Activated CD8-positive, alpha-beta T cell treated with anti-CD3 and anti-CD28 coated beads for 36 hours (primary cell): ENCODE data around the gene VPS50. TPM values are rescaled to one million over a fixed set of nuclear protein-coding genes. Genes with fewer than 3 reads are reported as not detected.

Experiments used
- ATAC-seq: fragments of 200-7000 bp; cut with Tn5 transposase; one replicate; pipeline ENCODE4 v1.10.0; 2021; ENCODE audit warnings: mild to moderate bottlenecking, moderate library complexity
- CTCF ChIA-PET: fragments of 350-600 bp; sonication (Branson Sonifier 250); formaldehyde crosslinking; loops from one replicate; lab custom pipeline; 2021; ENCODE audit warnings: antibody characterized with exemption; lab: Charles Lee
- POLR2A ChIA-PET: fragments of 350-600 bp; sonication (Branson Sonifier 250); formaldehyde crosslinking; loops from one replicate; lab custom pipeline; 2021; ENCODE audit warnings: antibody characterized with exemption; lab: Charles Lee
- DNase-seq: peaks from one replicate; pipeline ENCODE4 v3.0.0-alpha.2; 2020
- H3K27ac Mint-ChIP-seq: one replicate; pipeline ENCODE4 v1.8.0; 2021; ENCODE audit warnings: mild to moderate bottlenecking, mixed read lengths
- H3K27me3 Mint-ChIP-seq: one replicate; pipeline ENCODE4 v1.8.0; 2021; ENCODE audit warnings: mixed read lengths
- H3K36me3 Mint-ChIP-seq: one replicate; pipeline ENCODE4 v1.8.0; 2021; ENCODE audit warnings: low read depth, mixed read lengths
- H3K4me1 Mint-ChIP-seq: one replicate; pipeline ENCODE4 v1.8.0; 2021; ENCODE audit warnings: low read depth, mixed read lengths
- H3K4me3 Mint-ChIP-seq: one replicate; pipeline ENCODE4 v1.8.0; 2021; ENCODE audit warnings: mild to moderate bottlenecking, moderate library complexity, mixed read lengths
- H3K9me3 Mint-ChIP-seq: one replicate; pipeline ENCODE4 v1.8.0; 2021; ENCODE audit warnings: mixed read lengths
- CTCF ChIP-seq: fragments of 200-600 bp; IDR thresholded peaks from one replicate; pipeline ENCODE4 v1.8.0; 2022; ENCODE audit warnings: antibody characterized with exemption, mild to moderate bottlenecking
- intact Hi-C: fragments of 100-400 bp; cut with micrococcal nuclease; formaldehyde crosslinking; loops from one replicate; pipeline ENCODE4 v1.10.0; 2022
- total RNA-seq, 2 experiments: library from RNA; stranded (reverse); gene quantifications; one replicate each; pipeline ENCODE4 v1.2.3, GENCODE V29; 2021

The VPS50 gene
- total RNA-seq, 2 experiments from 2014 or later = 15.5 to 18.5 TPM

- Mint-ChIP-seq H3K36me3 (peaks cover 3% of the 10 kb centered on the region), H3K27ac (no peak overlapping the region), H3K27me3 (no peaks in the 10 kb centered on the region), H3K4me3 (no peak overlapping the region), H3K4me1 (no peaks in the 10 kb centered on the region), H3K9me3 (no peaks in the 10 kb centered on the region)
- no peak for DNase-seq
- TF ChIP-seq CTCF = no peak
- intact Hi-C loops = no loop called here
- ATAC-seq = no peak
- ChIA-PET CTCF (interaction anchor here (1.1 kb wide), 1 partner anchor 15 kb away, joined by 4 read pairs; no protein-coding TSS in a partner anchor), POLR2A (no interaction called here)
These were observed 127.5 kb downstream of the VPS50 start for GRCh38 chr7:93359520-93360198.

GRCh38 chr7:93361853-93362252 is 129.7 kb downstream of the VPS50 start:
- Mint-ChIP-seq H3K27me3 (no peaks in the 10 kb centered on the region), H3K36me3 (peaks cover 3% of the 10 kb centered on the region), H3K4me3 (no peak overlapping the region), H3K27ac (no peak overlapping the region), H3K9me3 (no peaks in the 10 kb centered on the region), H3K4me1 (no peaks in the 10 kb centered on the region)
- ATAC-seq (no peak), DNase-seq (no peak)
- intact Hi-C loops = no loop called here
- ChIA-PET POLR2A (no interaction called here), CTCF (interaction anchor here (1.3 to 2.5 kb wide), 2 partner anchors 13 to 31 kb away, joined by 3 to 9 read pairs; no protein-coding TSS in a partner anchor)
- TF ChIP-seq CTCF = no peak

GRCh38 chr7:93364806-93365205 is 132.6 kb downstream of the VPS50 start:
- Mint-ChIP-seq H3K4me3 (no peak overlapping the region), H3K36me3 (no peaks in the 10 kb centered on the region), H3K9me3 (peaks cover 4% of the 10 kb centered on the region), H3K27me3 (peaks cover 7% of the 10 kb centered on the region), H3K4me1 (no peaks in the 10 kb centered on the region), H3K27ac (no peak overlapping the region)
- ChIA-PET POLR2A (interaction anchor here (1.3 kb wide), 1 partner anchor 121 kb away, joined by 4 read pairs; no protein-coding TSS in a partner anchor), CTCF (interaction anchor here (0.6 to 1.2 kb wide), 2 partner anchors 10 to 38 kb away, joined by 3 to 4 read pairs; no protein-coding TSS in a partner anchor)
- no peak for TF ChIP-seq CTCF
- ATAC-seq = no peak
- no peak for DNase-seq
- intact Hi-C loops = no loop called here

- POLR2A ChIA-PET = interaction anchor here (1.3 kb wide), 1 partner anchor 120 kb away, joined by 4 read pairs; no protein-coding TSS in a partner anchor
- ATAC-seq = no peak
- no peak for TF ChIP-seq CTCF
- no peak overlapping the region for H3K4me3 Mint-ChIP-seq
- H3K27ac Mint-ChIP-seq = no peak overlapping the region
- H3K4me1 Mint-ChIP-seq = no peaks in the 10 kb centered on the region
- DNase-seq = no peak
- peaks cover 7% of the 10 kb centered on the region for H3K27me3 Mint-ChIP-seq
- H3K9me3 Mint-ChIP-seq = peaks cover 4% of the 10 kb centered on the region
- intact Hi-C loops = no loop called here
- CTCF ChIA-PET = interaction anchor here (1.2 kb wide), 1 partner anchor 9 kb away, joined by 3 read pairs; no protein-coding TSS in a partner anchor
- no peaks in the 10 kb centered on the region for H3K36me3 Mint-ChIP-seq
These were observed 133.2 kb downstream of the VPS50 start for GRCh38 chr7:93365341-93365740.

DNA sequence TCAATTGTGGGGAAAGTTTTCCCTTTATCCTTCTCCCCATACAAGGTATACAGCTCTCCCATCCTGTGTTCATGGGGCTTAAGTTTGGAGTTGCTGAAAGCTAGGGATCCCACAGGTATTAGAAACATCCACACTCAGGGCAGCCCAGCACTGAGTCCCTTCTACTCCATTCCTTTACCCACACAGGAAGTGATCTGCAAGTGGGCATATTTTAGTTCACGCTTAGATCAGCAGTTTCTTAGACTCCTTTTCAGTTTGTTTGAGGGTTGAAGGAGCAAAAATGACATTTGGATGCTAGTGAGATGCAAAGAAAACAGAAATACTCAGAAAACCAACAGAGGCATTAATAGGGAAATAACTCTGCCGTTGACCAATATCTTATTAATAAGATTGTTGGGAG is 134.7 kb downstream of the VPS50 start:
- no peak for TF ChIP-seq CTCF
- DNase-seq (no peak), ATAC-seq (no peak)
- POLR2A ChIA-PET = no interaction called here
- H3K4me3 Mint-ChIP-seq = no peak overlapping the region
- H3K27me3 Mint-ChIP-seq = peaks cover 9% of the 10 kb centered on the region
- H3K9me3 Mint-ChIP-seq = peaks cover 4% of the 10 kb centered on the region
- H3K4me1 Mint-ChIP-seq = no peaks in the 10 kb centered on the region
- intact Hi-C loops = no loop called here
- CTCF ChIA-PET = interaction anchor here (0.7 to 1.0 kb wide), 2 partner anchors 8 to 9 kb away, joined by 3 read pairs; no protein-coding TSS in a partner anchor
- no peak overlapping the region for H3K27ac Mint-ChIP-seq
- no peaks in the 10 kb centered on the region for H3K36me3 Mint-ChIP-seq
